SK-N-SH treated with all-trans-retinoic acid at 6 μM for 48 hours (cell line): ENCODE results near the gene TOP2A.

Experiments used
- ATAC-seq: fragments of 200-7000 bp; cut with Tn5 transposase; 3 replicates; pipeline ENCODE4 v1.9.1; 2020; ENCODE audit warnings: mild to moderate bottlenecking, moderate library complexity
- ARNTL ChIP-seq: fragments of 450-650 bp; formaldehyde crosslinking; IDR thresholded peaks from 2 replicates; pipeline ENCODE4 v1.5.0; 2020; ENCODE audit warnings: low read depth, mild to moderate bottlenecking, moderate library complexity, borderline replicate concordance
- BACH2 ChIP-seq: fragments of 250-450 bp; sonication (Bioruptor Pico); IDR thresholded peaks from 2 replicates; pipeline ENCODE4 v1.9.0; 2021; ENCODE audit warnings: mild to moderate bottlenecking, borderline replicate concordance
- CSDC2 ChIP-seq: fragments of 250-450 bp; sonication (Bioruptor Pico); IDR thresholded peaks from 2 replicates; pipeline ENCODE4 v1.5.0; 2020; ENCODE audit warnings: mild to moderate bottlenecking, moderate library complexity
- ESRRG ChIP-seq: fragments of 250-450 bp; sonication (Bioruptor Pico); IDR thresholded peaks from 2 replicates; pipeline ENCODE4 v1.6.1; 2021; ENCODE audit warnings: mild to moderate bottlenecking
- GLIS3 ChIP-seq: fragments of 250-450 bp; sonication (Bioruptor Pico); IDR thresholded peaks from 2 replicates; pipeline ENCODE4 v1.5.0; 2020; ENCODE audit warnings: mild to moderate bottlenecking, moderate library complexity
- OSR1 ChIP-seq: fragments of 250-450 bp; sonication (Bioruptor Pico); IDR thresholded peaks from 2 replicates; pipeline ENCODE4 v1.8.0; 2022; ENCODE audit warnings: moderate library complexity, mild to moderate bottlenecking, inconsistent platforms
- PPARA ChIP-seq: fragments of 250-450 bp; sonication (Bioruptor Pico); IDR thresholded peaks from 2 replicates; pipeline ENCODE4 v1.5.0; 2020; ENCODE audit warnings: mild to moderate bottlenecking, borderline replicate concordance
- SNAI2 ChIP-seq: fragments of 250-450 bp; sonication (Bioruptor Pico); IDR thresholded peaks from 2 replicates; pipeline ENCODE4 v1.5.0; 2020; ENCODE audit warnings: mild to moderate bottlenecking, moderate library complexity
- TOX ChIP-seq: fragments of 250-450 bp; sonication (Bioruptor Pico); IDR thresholded peaks from 2 replicates; pipeline ENCODE4 v1.8.0; 2021; ENCODE audit warnings: mild to moderate bottlenecking, moderate library complexity, borderline replicate concordance
- TSHZ2 ChIP-seq: fragments of 250-450 bp; sonication (Bioruptor Pico); IDR thresholded peaks from 2 replicates; pipeline ENCODE4 v1.5.0; 2020; ENCODE audit warnings: mild to moderate bottlenecking, moderate library complexity
- ZFP3 ChIP-seq: fragments of 250-450 bp; sonication (Bioruptor Pico); IDR thresholded peaks from 2 replicates; pipeline ENCODE4 v1.5.0; 2020; ENCODE audit warnings: mild to moderate bottlenecking, moderate library complexity
- ZNF565 ChIP-seq: fragments of 450-650 bp; formaldehyde crosslinking; conservative IDR thresholded peaks from 2 replicates; pipeline ENCODE4 v1.5.0; 2020; ENCODE audit warnings: low read depth, mild to moderate bottlenecking, moderate library complexity
- ZNF70 ChIP-seq: fragments of 450-650 bp; formaldehyde crosslinking; IDR thresholded peaks from 2 replicates; pipeline ENCODE4 v1.5.0; 2020; ENCODE audit warnings: mild to moderate bottlenecking, moderate library complexity
- ZNF8 ChIP-seq: fragments of 450-650 bp; formaldehyde crosslinking; IDR thresholded peaks from 2 replicates; pipeline ENCODE4 v1.5.0; 2020; ENCODE audit warnings: mild to moderate bottlenecking, moderate library complexity
- TF ChIP-seq, protein P1 (sequence below): fragments of 250-450 bp; sonication (Bioruptor Pico); IDR thresholded peaks from 2 replicates; pipeline ENCODE4 v1.5.1; 2021; ENCODE audit warnings: mild to moderate bottlenecking, moderate library complexity
- TF ChIP-seq, protein P2 (sequence below): fragments of 250-450 bp; sonication (Bioruptor Pico); IDR thresholded peaks from 2 replicates; pipeline ENCODE4 v1.8.0; 2021; ENCODE audit warnings: low read depth, mild to moderate bottlenecking, moderate library complexity, borderline replicate concordance
- TF ChIP-seq, protein P3 (sequence below): fragments of 250-450 bp; sonication (Bioruptor Pico); IDR thresholded peaks from 2 replicates; pipeline ENCODE4 v1.8.0; 2020; ENCODE audit warnings: mild to moderate bottlenecking, moderate library complexity, borderline replicate concordance
- TF ChIP-seq, protein P4 (sequence below): fragments of 250-450 bp; sonication (Bioruptor Pico); IDR thresholded peaks from 2 replicates; pipeline ENCODE4 v1.5.1; 2020; ENCODE audit warnings: low read depth, mild to moderate bottlenecking, moderate library complexity

Gene TOP2A

DNA sequence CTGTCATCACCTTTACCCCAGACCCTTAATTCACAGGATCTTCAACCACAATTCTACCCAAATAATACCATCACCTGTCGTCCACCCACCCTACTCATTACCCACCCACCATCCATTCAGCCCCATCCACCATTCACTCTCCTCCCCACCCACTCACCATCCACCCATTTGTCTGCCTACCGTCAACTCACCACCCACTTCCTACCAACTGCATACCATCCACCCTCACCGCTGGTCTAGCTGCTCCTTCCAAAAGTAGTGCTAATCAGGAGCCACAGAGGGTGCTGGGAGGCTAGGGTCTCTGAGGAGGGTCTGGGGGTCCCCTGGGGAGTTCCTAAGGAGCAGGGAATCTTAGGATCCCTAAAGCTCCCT lies 13.5 kb upstream of the TOP2A start (continued):
- TF ChIP-seq, protein P1, sequence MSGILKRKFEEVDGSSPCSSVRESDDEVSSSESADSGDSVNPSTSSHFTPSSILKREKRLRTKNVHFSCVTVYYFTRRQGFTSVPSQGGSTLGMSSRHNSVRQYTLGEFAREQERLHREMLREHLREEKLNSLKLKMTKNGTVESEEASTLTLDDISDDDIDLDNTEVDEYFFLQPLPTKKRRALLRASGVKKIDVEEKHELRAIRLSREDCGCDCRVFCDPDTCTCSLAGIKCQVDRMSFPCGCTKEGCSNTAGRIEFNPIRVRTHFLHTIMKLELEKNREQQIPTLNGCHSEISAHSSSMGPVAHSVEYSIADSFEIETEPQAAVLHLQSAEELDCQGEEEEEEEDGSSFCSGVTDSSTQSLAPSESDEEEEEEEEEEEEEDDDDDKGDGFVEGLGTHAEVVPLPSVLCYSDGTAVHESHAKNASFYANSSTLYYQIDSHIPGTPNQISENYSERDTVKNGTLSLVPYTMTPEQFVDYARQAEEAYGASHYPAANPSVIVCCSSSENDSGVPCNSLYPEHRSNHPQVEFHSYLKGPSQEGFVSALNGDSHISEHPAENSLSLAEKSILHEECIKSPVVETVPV (CRISPR knock-in tag) = no peak
- no peak for TF ChIP-seq CSDC2 (CRISPR knock-in tag)

DNA sequence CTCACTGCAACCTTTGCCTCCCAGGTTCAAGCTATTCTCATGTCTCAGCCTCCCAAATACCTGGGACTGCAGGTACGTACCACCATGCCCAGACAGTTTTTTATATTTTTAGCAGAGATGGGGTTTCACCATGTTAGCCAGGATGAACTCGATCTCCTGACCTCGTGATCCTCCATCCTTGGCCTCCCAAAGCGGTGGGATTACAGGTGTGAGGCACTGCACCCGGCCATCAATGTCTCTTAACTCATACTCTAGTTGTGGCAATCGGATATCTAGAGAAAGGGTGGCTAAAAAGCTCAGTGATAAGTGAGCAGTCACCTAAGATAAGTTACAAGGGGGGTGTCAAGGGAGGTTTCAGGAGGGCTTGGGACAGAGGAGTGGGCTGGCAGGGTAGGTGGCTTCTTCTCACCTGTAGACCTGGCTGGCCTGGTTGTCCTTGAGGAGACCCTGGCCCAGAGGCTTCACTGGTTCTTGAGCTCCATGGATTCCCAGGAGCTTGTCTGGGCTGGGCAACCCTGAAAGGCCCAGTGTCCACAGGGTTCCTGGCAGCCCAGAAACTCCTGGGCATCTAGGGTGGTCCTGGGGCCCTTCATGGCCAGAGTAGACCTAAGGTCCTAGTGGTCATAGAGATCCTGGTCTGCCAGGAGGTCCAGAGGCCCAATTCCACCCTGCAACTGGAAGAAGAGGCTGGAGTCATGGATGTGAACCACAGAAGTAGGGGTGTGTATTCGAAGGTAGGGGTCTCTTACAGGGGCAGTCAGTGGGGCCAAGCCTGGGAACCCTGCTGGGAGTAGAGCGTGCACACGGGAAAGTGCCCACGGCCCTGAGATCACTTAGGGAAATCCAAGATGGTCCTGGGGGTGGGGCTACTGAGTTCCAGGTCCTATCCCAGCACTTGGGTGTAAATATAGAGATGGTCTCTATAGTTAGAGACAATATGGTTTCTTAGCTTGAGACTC lies 12.9 kb upstream of the TOP2A start:
- ATAC-seq = no peak
- no peak for TF ChIP-seq ZNF70
- no peak for TF ChIP-seq GLIS3 (CRISPR knock-in tag)
- no peak for TF ChIP-seq BACH2
- TF ChIP-seq, protein P2, sequence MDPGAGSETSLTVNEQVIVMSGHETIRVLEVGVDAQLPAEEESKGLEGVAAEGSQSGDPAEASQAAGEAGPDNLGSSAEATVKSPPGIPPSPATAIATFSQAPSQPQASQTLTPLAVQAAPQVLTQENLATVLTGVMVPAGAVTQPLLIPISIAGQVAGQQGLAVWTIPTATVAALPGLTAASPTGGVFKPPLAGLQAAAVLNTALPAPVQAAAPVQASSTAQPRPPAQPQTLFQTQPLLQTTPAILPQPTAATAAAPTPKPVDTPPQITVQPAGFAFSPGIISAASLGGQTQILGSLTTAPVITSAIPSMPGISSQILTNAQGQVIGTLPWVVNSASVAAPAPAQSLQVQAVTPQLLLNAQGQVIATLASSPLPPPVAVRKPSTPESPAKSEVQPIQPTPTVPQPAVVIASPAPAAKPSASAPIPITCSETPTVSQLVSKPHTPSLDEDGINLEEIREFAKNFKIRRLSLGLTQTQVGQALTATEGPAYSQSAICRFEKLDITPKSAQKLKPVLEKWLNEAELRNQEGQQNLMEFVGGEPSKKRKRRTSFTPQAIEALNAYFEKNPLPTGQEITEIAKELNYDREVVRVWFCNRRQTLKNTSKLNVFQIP (CRISPR knock-in tag) = no peak
- no peak for TF ChIP-seq CSDC2 (CRISPR knock-in tag)
- no peak for TF ChIP-seq TSHZ2 (CRISPR knock-in tag)
- TF ChIP-seq TOX = no peak
- TF ChIP-seq ESRRG (CRISPR knock-in tag) = no peak
- no peak for TF ChIP-seq ZNF565
- TF ChIP-seq, protein P3, sequence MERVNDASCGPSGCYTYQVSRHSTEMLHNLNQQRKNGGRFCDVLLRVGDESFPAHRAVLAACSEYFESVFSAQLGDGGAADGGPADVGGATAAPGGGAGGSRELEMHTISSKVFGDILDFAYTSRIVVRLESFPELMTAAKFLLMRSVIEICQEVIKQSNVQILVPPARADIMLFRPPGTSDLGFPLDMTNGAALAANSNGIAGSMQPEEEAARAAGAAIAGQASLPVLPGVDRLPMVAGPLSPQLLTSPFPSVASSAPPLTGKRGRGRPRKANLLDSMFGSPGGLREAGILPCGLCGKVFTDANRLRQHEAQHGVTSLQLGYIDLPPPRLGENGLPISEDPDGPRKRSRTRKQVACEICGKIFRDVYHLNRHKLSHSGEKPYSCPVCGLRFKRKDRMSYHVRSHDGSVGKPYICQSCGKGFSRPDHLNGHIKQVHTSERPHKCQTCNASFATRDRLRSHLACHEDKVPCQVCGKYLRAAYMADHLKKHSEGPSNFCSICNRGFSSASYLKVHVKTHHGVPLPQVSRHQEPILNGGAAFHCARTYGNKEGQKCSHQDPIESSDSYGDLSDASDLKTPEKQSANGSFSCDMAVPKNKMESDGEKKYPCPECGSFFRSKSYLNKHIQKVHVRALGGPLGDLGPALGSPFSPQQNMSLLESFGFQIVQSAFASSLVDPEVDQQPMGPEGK = no peak

- ATAC-seq = no peak
- TF ChIP-seq OSR1 (CRISPR knock-in tag) (no peak), ZFP3 (CRISPR knock-in tag) (no peak), SNAI2 (CRISPR knock-in tag) (no peak), ARNTL (no peak), CSDC2 (CRISPR knock-in tag) (no peak), ZNF8 (no peak), TOX (no peak), ZNF70 (no peak), ESRRG (CRISPR knock-in tag) (no peak)
Measured at GRCh38 chr17:40427002-40427491, 9.4 kb upstream of the TOP2A start.

DNA sequence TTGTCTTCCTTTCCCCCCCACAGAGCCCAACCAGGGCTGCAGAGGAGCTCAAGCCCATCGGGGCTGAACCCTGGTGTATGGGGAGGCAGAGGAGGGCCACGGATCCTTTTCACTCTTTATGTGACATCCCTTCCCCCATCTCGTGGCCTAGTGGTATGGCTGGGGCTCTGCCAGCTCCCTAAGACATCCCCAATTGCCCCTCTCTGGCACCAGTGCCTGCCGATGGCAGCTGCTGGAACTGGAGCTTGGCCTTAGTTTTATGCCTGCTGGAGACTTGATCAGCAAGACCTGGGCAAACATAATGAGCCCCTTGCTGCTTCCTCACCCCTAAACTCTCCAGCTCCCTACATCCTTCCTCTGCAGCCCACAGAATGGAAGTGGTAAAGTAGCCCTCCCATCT lies 8.0 kb upstream of the TOP2A start:
- TF ChIP-seq, protein P4, sequence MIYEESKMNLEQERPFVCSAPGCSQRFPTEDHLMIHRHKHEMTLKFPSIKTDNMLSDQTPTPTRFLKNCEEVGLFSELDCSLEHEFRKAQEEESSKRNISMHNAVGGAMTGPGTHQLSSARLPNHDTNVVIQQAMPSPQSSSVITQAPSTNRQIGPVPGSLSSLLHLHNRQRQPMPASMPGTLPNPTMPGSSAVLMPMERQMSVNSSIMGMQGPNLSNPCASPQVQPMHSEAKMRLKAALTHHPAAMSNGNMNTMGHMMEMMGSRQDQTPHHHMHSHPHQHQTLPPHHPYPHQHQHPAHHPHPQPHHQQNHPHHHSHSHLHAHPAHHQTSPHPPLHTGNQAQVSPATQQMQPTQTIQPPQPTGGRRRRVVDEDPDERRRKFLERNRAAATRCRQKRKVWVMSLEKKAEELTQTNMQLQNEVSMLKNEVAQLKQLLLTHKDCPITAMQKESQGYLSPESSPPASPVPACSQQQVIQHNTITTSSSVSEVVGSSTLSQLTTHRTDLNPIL (CRISPR knock-in tag) = no peak
- TF ChIP-seq, protein P1 (CRISPR knock-in tag) = no peak
- TF ChIP-seq OSR1 (CRISPR knock-in tag) = no peak
- TF ChIP-seq PPARA = no peak
- TF ChIP-seq ZFP3 (CRISPR knock-in tag) = no peak
- TF ChIP-seq TSHZ2 (CRISPR knock-in tag) = no peak
- ATAC-seq = no peak
